ENCODE measurements around the gene SEMA3B. TPM values are rescaled to one million over a fixed set of nuclear protein-coding genes. Genes with fewer than 3 reads are reported as not detected.

The SEMA3B gene
- total RNA-seq, 6 donors from 2014 or later: 98.3 to 242 (median 122) TPM

DNA sequence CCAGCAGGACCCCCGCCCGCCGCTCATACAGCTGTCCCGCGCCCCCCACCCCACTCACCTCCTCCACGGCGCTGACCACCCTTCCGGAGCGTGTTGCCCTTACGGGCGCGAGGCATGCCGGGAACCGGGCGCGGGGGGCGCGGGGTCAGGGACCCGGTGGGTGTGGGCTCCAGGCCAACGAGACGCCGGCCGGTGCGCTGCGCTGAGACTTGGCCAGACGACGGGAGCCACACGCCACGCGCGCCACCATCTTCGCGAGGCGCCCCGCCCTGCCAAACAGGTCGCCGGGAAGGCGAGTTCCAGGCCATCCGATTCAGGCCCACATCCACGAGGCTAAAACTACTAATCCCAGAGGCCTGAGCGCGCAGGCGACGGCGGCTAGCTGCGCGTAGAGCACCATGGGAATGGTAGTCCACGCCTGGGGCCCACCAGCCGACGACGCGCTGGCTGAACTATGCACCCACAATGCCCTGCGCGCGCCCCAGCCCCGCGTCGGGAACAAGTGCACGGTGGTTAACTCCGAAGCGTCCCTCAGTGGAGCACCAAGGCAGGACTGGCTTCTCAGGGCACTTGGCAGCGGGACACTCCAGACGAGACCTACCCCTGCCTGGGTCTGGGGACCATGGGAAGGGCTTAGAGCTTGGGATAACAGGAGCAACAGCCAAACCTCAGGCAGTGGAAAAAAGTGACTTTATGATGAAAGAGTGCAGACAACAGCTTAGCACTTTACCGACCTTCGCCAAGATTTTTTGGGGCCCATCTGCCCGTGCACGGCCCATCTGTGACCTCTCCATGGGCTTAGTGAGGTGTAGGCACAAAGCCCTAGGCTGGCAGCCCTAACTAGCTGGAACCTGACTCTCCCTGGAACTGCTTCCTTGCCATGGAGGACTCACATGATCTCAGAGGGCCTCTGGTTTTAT lies 23.5 kb downstream of the SEMA3B start, which contains the start of gene IFRD2:
Gene IFRD2 (minus strand): TSS at position 271 of the 920 bp plus-strand sequence. CDS start 155 bp downstream, at position 116.
- no peaks in the 10 kb centered on the region for H3K9me3 ChIP-seq
- DNase-seq (peak; percentile 99), ATAC-seq (ENCODE audit: low FRiP score in 2 of 2) (peak; percentile 98)
- peaks cover 16 to 24% (median 21%) of the 10 kb centered on the region in 4 donors for H3K4me1 ChIP-seq
- peak within 1 kb of the TSS; percentile 69 to 94 (median 88) for H3K4me3 ChIP-seq
- H3K27ac ChIP-seq: peak within 1 kb of the TSS; percentile 84 to 94 (median 92)
- H3K27me3 ChIP-seq: no peaks in the 10 kb centered on the region
- WGBS, 2 donors: 0 to 1% methylated on average over 16 to 39 of the region's 67 CpGs
- H3K36me3 ChIP-seq: peaks cover 18 to 35% (median 28%) of the 10 kb centered on the region in 4 donors
- TF ChIP-seq POLR2A (IDR thresholded peaks at IDR 0.05) (peak in 2 of 4 donors; percentile 57 to 68), EP300 (IDR thresholded peaks at IDR 0.05) (no peak), POLR2AphosphoS5 (IDR thresholded peaks at IDR 0.05) (peak; percentile 89 to 93), CTCF (IDR thresholded peaks at IDR 0.05) (peak in 1 of 6 experiments; percentile 48)

DNA sequence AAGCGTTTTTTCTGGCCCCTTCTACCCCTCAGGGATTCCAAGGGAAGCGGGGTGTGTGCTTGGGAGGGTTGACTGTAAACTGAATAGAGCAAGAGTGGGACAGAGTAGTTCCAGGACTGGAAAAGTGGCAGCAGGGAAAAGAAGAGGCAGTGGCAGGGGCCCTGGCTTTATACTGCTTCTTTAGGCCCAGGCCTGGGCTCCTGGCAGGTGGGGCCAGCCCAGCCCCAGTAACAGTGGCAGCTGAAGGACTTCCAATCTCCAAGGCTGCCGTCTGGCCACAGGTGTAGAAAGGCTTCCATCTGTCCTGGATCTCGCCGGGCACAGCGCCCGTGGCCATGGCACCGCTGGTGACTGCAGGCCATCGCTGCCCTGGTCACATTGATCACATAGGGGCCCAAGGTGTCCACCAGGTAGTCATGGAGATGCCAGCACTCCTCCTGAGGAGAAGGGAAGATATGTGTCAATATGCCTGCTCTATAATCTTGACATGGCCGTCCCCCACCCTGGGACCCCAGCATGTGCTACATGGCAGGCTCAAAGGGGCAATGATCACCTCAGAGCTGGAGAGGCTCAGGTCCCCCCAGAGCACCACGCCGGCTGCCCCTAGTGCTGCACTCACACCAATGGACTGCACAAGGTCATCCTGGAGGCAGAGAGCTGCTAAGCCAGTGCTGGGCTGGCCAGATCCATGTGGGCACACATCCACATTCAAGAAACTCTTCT lies 24.3 kb downstream of the SEMA3B start:
- peak in 1 of 2 donors; percentile 87 for DNase-seq
- peaks cover 21 to 30% (median 26%) of the 10 kb centered on the region in 4 donors for H3K4me1 ChIP-seq
- 76 to 82% methylated on average over 9 to 12 of the region's 12 CpGs for WGBS, 2 donors
- H3K4me3 ChIP-seq: peak overlapping the region in 1 of 4 donors; percentile 91
- no peaks in the 10 kb centered on the region for H3K9me3 ChIP-seq
- TF ChIP-seq EP300 (IDR thresholded peaks at IDR 0.05): no peak
- TF ChIP-seq CTCF (IDR thresholded peaks at IDR 0.05): no peak
- TF ChIP-seq POLR2A (IDR thresholded peaks at IDR 0.05): no peak
- TF ChIP-seq POLR2AphosphoS5 (IDR thresholded peaks at IDR 0.05): no peak
- peaks cover 11 to 26% (median 22%) of the 10 kb centered on the region in 4 donors for H3K36me3 ChIP-seq
- peak overlapping the region; percentile 84 to 94 (median 92) for H3K27ac ChIP-seq
- no peaks in the 10 kb centered on the region for H3K27me3 ChIP-seq
- no peak for ATAC-seq (ENCODE audit: low FRiP score in 2 of 2)

GRCh38 chr3:50294089-50294488 lies 25.1 kb downstream of the SEMA3B start:
- H3K4me3 ChIP-seq: no peak overlapping the region
- WGBS, 2 donors: 79 to 83% methylated on average over 4 of the region's 4 CpGs

More at GRCh38 chr3:50294089-50294488, 25.1 kb downstream of the SEMA3B start:
- no peak for DNase-seq
- Histone ChIP-seq H3K4me1 (peaks cover 29 to 37% (median 32%) of the 10 kb centered on the region in 4 donors), H3K27me3 (no peaks in the 10 kb centered on the region), H3K9me3 (no peaks in the 10 kb centered on the region), H3K36me3 (peaks cover 10 to 18% (median 13%) of the 10 kb centered on the region in 4 donors), H3K27ac (no peak overlapping the region)
- no peak for ATAC-seq (ENCODE audit: low FRiP score in 2 of 2)
- no peak for TF ChIP-seq CTCF (IDR thresholded peaks at IDR 0.05)
- no peak for TF ChIP-seq POLR2AphosphoS5 (IDR thresholded peaks at IDR 0.05)
- TF ChIP-seq EP300 (IDR thresholded peaks at IDR 0.05): no peak
- TF ChIP-seq POLR2A (IDR thresholded peaks at IDR 0.05): no peak

All from upper lobe of left lung (tissue), 6 donors.